Spleen (tissue), 7 donors: ENCODE measurements around the gene SPTBN5.
"Not testable (repeated sequence)": the region's sequence is repeated elsewhere in the genome, so short reads cannot be mapped to it uniquely, and the experiment has no call there.

ENCODE experiments used
- CTCF ChIP-seq, 11 experiments: fragments of 200-600 bp in 7 of 11; fragments of 450-650 bp in 4 of 11; sonication (generic) in 4 of 11; IDR thresholded peaks in 8 of 11; conservative IDR thresholded peaks in 3 of 11; 1 replicate in 7 of 11; 2 replicates in 4 of 11; pipeline versions ENCODE4 v1.4.0 to v1.8.0; 2016 to 2021; ENCODE audit warnings: antibody characterized with exemption in 11 of 11, inconsistent platforms in 4 of 11, mild to moderate bottlenecking in 1 of 11
- POLR2A ChIP-seq, 3 donors: fragments of 450-650 bp; IDR thresholded peaks; one replicate each; pipeline ENCODE4 v1.5.1; 2017; ENCODE audit warnings: antibody characterized with exemption in 3 of 3, mild to moderate bottlenecking in 1 of 3
- POLR2AphosphoS5 ChIP-seq, 3 donors: sonication (generic); formaldehyde crosslinking; IDR thresholded peaks; one replicate each; pipeline ENCODE4 v1.5.1; 2017; ENCODE audit warnings: antibody characterized with exemption in 3 of 3
- donor health status: DM: no; HTN: no; CAD: no; lungs with moderate emphysema.
- donor health status: DM: no; HTN: no; CAD: no.
- donor health status: DM: no; HTN: no; CAD: no.

- TF ChIP-seq POLR2AphosphoS5 (IDR thresholded peaks at IDR 0.05); CTCF (IDR thresholded peaks at IDR 0.05 in 8 of 11, conservative IDR thresholded peaks at IDR 0.05 in 3 of 11); POLR2A (IDR thresholded peaks at IDR 0.05): not testable (repeated sequence)
These were observed 62.6 kb downstream of the SPTBN5 start for GRCh38 chr15:41831291-41831690.
